Effector memory CD8-positive, alpha-beta T cell (primary cell): ENCODE measurements around the gene PARG.
"Not testable (repeated sequence)": the region's sequence is repeated elsewhere in the genome, so short reads cannot be mapped to it uniquely, and the experiment has no call there.

Experiments used
- ATAC-seq: fragments of 150-1000 bp; cut with Tn5 transposase; replicated peaks from 2 replicates; pipeline ENCODE4 v1.10.0; 2021; ENCODE audit warnings: mild to moderate bottlenecking, moderate library complexity
- DNase-seq, 3 experiments: peaks; one replicate each; pipeline ENCODE4 v3.0.0; 2021
- H3K27ac Mint-ChIP-seq, 2 donors: one replicate each; pipeline ENCODE4 v1.8.0; 2022; ENCODE audit warnings: mild to moderate bottlenecking in 2 of 2, mixed read lengths in 2 of 2, moderate library complexity in 2 of 2
- H3K27me3 Mint-ChIP-seq, 2 donors: one replicate each; pipeline ENCODE4 v1.8.0; 2022; ENCODE audit warnings: mixed read lengths in 2 of 2
- H3K36me3 Mint-ChIP-seq: one replicate; pipeline ENCODE4 v1.8.0; 2022; ENCODE audit warnings: mild to moderate bottlenecking, moderate library complexity, mixed read lengths; ENCODE audit not compliant: insufficient read depth
- H3K4me1 Mint-ChIP-seq, 2 donors: one replicate each; pipeline ENCODE4 v1.8.0; 2022; ENCODE audit warnings: low read depth in 2 of 2, mixed read lengths in 2 of 2
- H3K4me3 Mint-ChIP-seq, 2 donors: one replicate each; pipeline ENCODE4 v1.8.0; 2022; ENCODE audit warnings: mild to moderate bottlenecking in 2 of 2, mixed read lengths in 2 of 2, moderate library complexity in 2 of 2
- H3K9me3 Mint-ChIP-seq, 2 donors: one replicate each; pipeline ENCODE4 v1.8.0; 2022; ENCODE audit warnings: mixed read lengths in 2 of 2

PARG gene

GRCh38 chr10:49775014-49775413, 166.8 kb downstream of the PARG start:
- Mint-ChIP-seq H3K27me3 (peaks cover 21 to 47% of the 10 kb centered on the region in 2 donors), H3K9me3 (peaks cover 0 to 2% of the 10 kb centered on the region in 2 donors), H3K4me3 (no peak overlapping the region), H3K4me1 (peaks cover 0 to 3% of the 10 kb centered on the region in 2 donors), H3K27ac (no peak overlapping the region), H3K36me3 (peaks cover 4% of the 10 kb centered on the region)
- ATAC-seq = no peak
- no peak for DNase-seq

- not testable (repeated sequence) for DNase-seq, H3K4me3 Mint-ChIP-seq, H3K4me1 Mint-ChIP-seq, H3K27ac Mint-ChIP-seq, H3K9me3 Mint-ChIP-seq, ATAC-seq, H3K36me3 Mint-ChIP-seq
- peaks cover 25 to 47% of the 10 kb centered on the region in 2 donors for H3K27me3 Mint-ChIP-seq
These were observed 168.9 kb downstream of the PARG start for GRCh38 chr10:49772944-49773343.

- H3K9me3 Mint-ChIP-seq, H3K4me3 Mint-ChIP-seq, H3K27ac Mint-ChIP-seq, H3K4me1 Mint-ChIP-seq, H3K36me3 Mint-ChIP-seq, DNase-seq: not testable (repeated sequence)
- peaks cover 43 to 66% of the 10 kb centered on the region in 2 donors for H3K27me3 Mint-ChIP-seq
- ATAC-seq = peak; percentile 45
These were observed 170.8 kb downstream of the PARG start for GRCh38 chr10:49771046-49771445.

GRCh38 chr10:49769692-49770091, 172.1 kb downstream of the PARG start:
- no peak overlapping the region for H3K27ac Mint-ChIP-seq
- H3K4me1 Mint-ChIP-seq = peaks cover 0 to 3% of the 10 kb centered on the region in 2 donors
- peaks cover 43 to 68% of the 10 kb centered on the region in 2 donors for H3K27me3 Mint-ChIP-seq
- no peaks in the 10 kb centered on the region for H3K9me3 Mint-ChIP-seq
- ATAC-seq (no peak), DNase-seq (no peak)
- H3K4me3 Mint-ChIP-seq = no peak overlapping the region
- no peaks in the 10 kb centered on the region for H3K36me3 Mint-ChIP-seq

GRCh38 chr10:49768731-49769130, 173.1 kb downstream of the PARG start:
- Mint-ChIP-seq H3K36me3 (no peaks in the 10 kb centered on the region), H3K4me1 (peaks cover 0 to 3% of the 10 kb centered on the region in 2 donors), H3K9me3 (no peaks in the 10 kb centered on the region), H3K27me3 (peaks cover 45 to 71% of the 10 kb centered on the region in 2 donors), H3K27ac (no peak overlapping the region), H3K4me3 (no peak overlapping the region)
- no peak for DNase-seq
- no peak for ATAC-seq

- Mint-ChIP-seq H3K4me3 (no peak overlapping the region), H3K27ac (no peak overlapping the region), H3K27me3 (peaks cover 49 to 75% of the 10 kb centered on the region in 2 donors), H3K4me1 (peaks cover 0 to 3% of the 10 kb centered on the region in 2 donors), H3K36me3 (no peaks in the 10 kb centered on the region), H3K9me3 (no peaks in the 10 kb centered on the region)
- ATAC-seq = no peak
- no peak for DNase-seq
These were observed 173.5 kb downstream of the PARG start for GRCh38 chr10:49768329-49768728.
